GM12878 (cell line): ENCODE data around the gene COL5A1.

Experiments
- ATF7 ChIP-seq: fragments of 450-650 bp; IDR thresholded peaks from 2 replicates; pipeline ENCODE4 v1.6.1; 2016; ENCODE audit warnings: low read depth, mild to moderate bottlenecking
- BHLHE40 ChIP-seq, 2 experiments: fragments of 450-650 bp in 1 of 2; IDR thresholded peaks; 2 replicates each; pipeline ENCODE4 v1.6.1; 2011 to 2017; ENCODE audit warnings: low read depth in 2 of 2, borderline replicate concordance in 1 of 2, improper control_type of control experiment in 1 of 2, low read length in 1 of 2, mild to moderate bottlenecking in 1 of 2
- BRCA1 ChIP-seq: IDR thresholded peaks from 2 replicates; pipeline ENCODE4 v1.6.1; 2011; ENCODE audit warnings: low read depth, low read length, improper control_type of control experiment
- DPF2 ChIP-seq: fragments of 450-650 bp; IDR thresholded peaks from 2 replicates; pipeline ENCODE4 v1.6.1; 2017; ENCODE audit warnings: mild to moderate bottlenecking
- GATAD2B ChIP-seq: fragments of 450-650 bp; conservative IDR thresholded peaks from 2 replicates; pipeline ENCODE4 v1.6.1; 2017; ENCODE audit warnings: low read depth, mild to moderate bottlenecking, moderate library complexity
- KDM1A ChIP-seq: fragments of 200-600 bp; sonication (generic); IDR thresholded peaks from 2 replicates; pipeline ENCODE4 v1.6.1; 2016; ENCODE audit warnings: borderline replicate concordance
- POLR2AphosphoS5 ChIP-seq: IDR thresholded peaks from 2 replicates; pipeline ENCODE4 v1.6.1; 2011; ENCODE audit warnings: mild to moderate bottlenecking, low read length, inconsistent platforms
- RFX5 ChIP-seq: IDR thresholded peaks from 2 replicates; pipeline ENCODE4 v1.6.1; 2011; ENCODE audit warnings: low read depth, low read length, improper control_type of control experiment
- SREBF2 ChIP-seq: IDR thresholded peaks from 2 replicates; pipeline ENCODE4 v1.6.1; 2012; ENCODE audit warnings: mild to moderate bottlenecking, low read length
- SUZ12 ChIP-seq: fragments of 200-600 bp; sonication (generic); IDR thresholded peaks from one replicate; pipeline ENCODE4 v1.6.1; 2018; ENCODE audit warnings: antibody characterized with exemption, mild to moderate bottlenecking; ENCODE audit not compliant: unreplicated experiment
- TCF3 ChIP-seq: IDR thresholded peaks from 2 replicates; pipeline ENCODE4 v1.6.1; 2012; ENCODE audit warnings: low read depth, mild to moderate bottlenecking, low read length, borderline replicate concordance; ENCODE audit not compliant: insufficient read depth
- TF ChIP-seq, protein P1 (sequence below): IDR thresholded peaks from 2 replicates; pipeline ENCODE4 v1.6.1; 2012; ENCODE audit warnings: low read depth, low read length, improper control_type of control experiment
- TF ChIP-seq, protein P2 (sequence below), 3 experiments: IDR thresholded peaks in 2 of 3; conservative IDR thresholded peaks in 1 of 3; 2 replicates each; pipeline ENCODE4 v1.5.1; 2011; ENCODE audit warnings: low read depth in 3 of 3, low read length in 3 of 3, mild to moderate bottlenecking in 3 of 3, control low read depth in 2 of 3, moderate library complexity in 2 of 3, inconsistent platforms in 1 of 3, mixed read lengths in 1 of 3; ENCODE audit not compliant: control insufficient read depth in 2 of 3, insufficient read depth in 1 of 3; ENCODE audit errors: extremely low read depth in 1 of 3

DNA sequence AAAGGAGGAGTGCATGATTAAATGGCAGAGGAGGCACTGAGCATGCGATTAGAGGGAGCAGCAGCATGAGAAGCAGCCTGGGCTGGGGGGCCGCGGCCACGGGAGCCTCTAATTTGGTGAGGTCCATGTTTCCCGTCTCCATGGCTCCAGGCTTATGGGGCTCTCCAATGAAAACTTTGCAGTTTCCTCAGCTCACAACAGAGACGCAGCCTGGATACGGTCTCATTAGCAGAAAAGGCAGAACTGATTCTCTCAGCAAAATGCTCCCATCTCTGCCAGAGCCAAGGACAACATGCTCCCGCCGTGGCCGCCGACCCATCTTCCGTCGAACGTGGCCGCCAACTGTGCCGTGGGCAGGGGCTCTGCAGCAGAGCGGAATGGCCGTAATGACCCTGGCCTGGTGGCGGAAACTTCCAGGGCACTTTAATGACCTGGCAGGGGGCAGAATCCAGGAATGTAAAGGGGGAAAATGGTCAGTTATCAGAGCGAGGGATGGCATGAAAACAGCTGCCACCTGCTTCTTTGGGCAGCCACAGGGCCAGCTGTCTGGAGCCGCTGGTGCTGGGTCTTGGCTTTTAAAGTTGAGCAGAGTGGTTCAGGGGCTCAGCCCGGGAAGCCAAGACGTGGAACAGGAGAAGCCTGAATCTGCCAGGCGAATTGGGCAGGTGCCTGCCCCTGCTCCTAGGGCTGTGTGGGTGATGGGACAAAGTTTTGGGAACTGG lies 76.5 kb downstream of the COL5A1 start:
- TF ChIP-seq BHLHE40 (IDR thresholded peaks at IDR 0.05; ENCODE audit: borderline replicate concordance in 1 of 2, low read depth in 2 of 2, low read length in 1 of 2) (no peak), POLR2AphosphoS5 (no peak), ATF7 (no peak), SUZ12 (no peak), SREBF2 (no peak), GATAD2B (no peak), BRCA1 (no peak), DPF2 (no peak), RFX5 (no peak), TCF3 (no peak), KDM1A (no peak)
- TF ChIP-seq, protein P1, sequence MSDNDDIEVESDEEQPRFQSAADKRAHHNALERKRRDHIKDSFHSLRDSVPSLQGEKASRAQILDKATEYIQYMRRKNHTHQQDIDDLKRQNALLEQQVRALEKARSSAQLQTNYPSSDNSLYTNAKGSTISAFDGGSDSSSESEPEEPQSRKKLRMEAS = no peak
- TF ChIP-seq, protein P2, sequence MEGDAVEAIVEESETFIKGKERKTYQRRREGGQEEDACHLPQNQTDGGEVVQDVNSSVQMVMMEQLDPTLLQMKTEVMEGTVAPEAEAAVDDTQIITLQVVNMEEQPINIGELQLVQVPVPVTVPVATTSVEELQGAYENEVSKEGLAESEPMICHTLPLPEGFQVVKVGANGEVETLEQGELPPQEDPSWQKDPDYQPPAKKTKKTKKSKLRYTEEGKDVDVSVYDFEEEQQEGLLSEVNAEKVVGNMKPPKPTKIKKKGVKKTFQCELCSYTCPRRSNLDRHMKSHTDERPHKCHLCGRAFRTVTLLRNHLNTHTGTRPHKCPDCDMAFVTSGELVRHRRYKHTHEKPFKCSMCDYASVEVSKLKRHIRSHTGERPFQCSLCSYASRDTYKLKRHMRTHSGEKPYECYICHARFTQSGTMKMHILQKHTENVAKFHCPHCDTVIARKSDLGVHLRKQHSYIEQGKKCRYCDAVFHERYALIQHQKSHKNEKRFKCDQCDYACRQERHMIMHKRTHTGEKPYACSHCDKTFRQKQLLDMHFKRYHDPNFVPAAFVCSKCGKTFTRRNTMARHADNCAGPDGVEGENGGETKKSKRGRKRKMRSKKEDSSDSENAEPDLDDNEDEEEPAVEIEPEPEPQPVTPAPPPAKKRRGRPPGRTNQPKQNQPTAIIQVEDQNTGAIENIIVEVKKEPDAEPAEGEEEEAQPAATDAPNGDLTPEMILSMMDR (IDR thresholded peaks at IDR 0.05 in 2 of 3, conservative IDR thresholded peaks at IDR 0.05 in 1 of 3; ENCODE audit: control insufficient read depth in 2 of 3, extremely low read depth in 1 of 3, insufficient read depth in 1 of 3, low read depth in 3 of 3, low read length in 3 of 3) = no peak
